HS-27A (cell line): ENCODE results near the gene SRRT.
"Not testable (repeated sequence)": the region's sequence is repeated elsewhere in the genome, so short reads cannot be mapped to it uniquely, and the experiment has no call there.

Experiments used
- DNase-seq: peaks from one replicate; pipeline ENCODE4 v3.0.0-alpha.2; 2012; ENCODE audit warnings: low read depth, missing footprints

The SRRT gene

GRCh38 chr7:100854146-100854895, 20.6 kb upstream of the SRRT start:
- DNase-seq: no peak

GRCh38 chr7:100854899-100855298, 20.0 kb upstream of the SRRT start:
- DNase-seq: not testable (repeated sequence)

GRCh38 chr7:100855515-100855914, 19.4 kb upstream of the SRRT start:
- no peak for DNase-seq

- DNase-seq: no peak
Observed at GRCh38 chr7:100856871-100857282, 18.0 kb upstream of the SRRT start.

- DNase-seq: no peak
Observed at GRCh38 chr7:100859856-100860255, 15.0 kb upstream of the SRRT start.

GRCh38 chr7:100860702-100861615, 13.9 kb upstream of the SRRT start:
- no peak for DNase-seq

GRCh38 chr7:100861616-100861985, 13.3 kb upstream of the SRRT start:
- no peak for DNase-seq

GRCh38 chr7:100863406-100863950, 11.4 kb upstream of the SRRT start:
- DNase-seq: no peak

GRCh38 chr7:100864263-100864845, 10.5 kb upstream of the SRRT start:
- no peak for DNase-seq

- DNase-seq: no peak
Observed at GRCh38 chr7:100865372-100865911, 9.5 kb upstream of the SRRT start.

GRCh38 chr7:100865938-100866728, 8.8 kb upstream of the SRRT start:
- DNase-seq: no peak

- DNase-seq: no peak
Observed at GRCh38 chr7:100866729-100867039, 8.2 kb upstream of the SRRT start.

- peak; percentile 76 for DNase-seq
Observed at GRCh38 chr7:100867040-100867775, 7.7 kb upstream of the SRRT start, which contains the start of gene TRIP6. Gene TRIP6 (plus strand): TSS chr7:100867387. CDS start chr7:100867498, 111 bp downstream.

- no peak for DNase-seq
Observed at GRCh38 chr7:100867776-100868485, 7.0 kb upstream of the SRRT start.

- no peak for DNase-seq
Observed at GRCh38 chr7:100873599-100874299, 1.2 kb upstream of the SRRT start.

GRCh38 chr7:100874300-100874576, 665 bp upstream of the SRRT start:
- no peak for DNase-seq

GRCh38 chr7:100875356-100875751, 451 bp downstream of the SRRT start:
- no peak for DNase-seq

GRCh38 chr7:100878013-100878412, 3.1 kb downstream of the SRRT start:
- DNase-seq: no peak

GRCh38 chr7:100878685-100879084, 3.8 kb downstream of the SRRT start:
- no peak for DNase-seq
